ENCODE measurements around the gene RTP5. TPM values are rescaled to one million over a fixed set of nuclear protein-coding genes. Genes with fewer than 3 reads are reported as not detected.

The RTP5 gene
- total RNA-seq, 3 donors from 2014 or later: 0.15 TPM; not detected in 2

DNA sequence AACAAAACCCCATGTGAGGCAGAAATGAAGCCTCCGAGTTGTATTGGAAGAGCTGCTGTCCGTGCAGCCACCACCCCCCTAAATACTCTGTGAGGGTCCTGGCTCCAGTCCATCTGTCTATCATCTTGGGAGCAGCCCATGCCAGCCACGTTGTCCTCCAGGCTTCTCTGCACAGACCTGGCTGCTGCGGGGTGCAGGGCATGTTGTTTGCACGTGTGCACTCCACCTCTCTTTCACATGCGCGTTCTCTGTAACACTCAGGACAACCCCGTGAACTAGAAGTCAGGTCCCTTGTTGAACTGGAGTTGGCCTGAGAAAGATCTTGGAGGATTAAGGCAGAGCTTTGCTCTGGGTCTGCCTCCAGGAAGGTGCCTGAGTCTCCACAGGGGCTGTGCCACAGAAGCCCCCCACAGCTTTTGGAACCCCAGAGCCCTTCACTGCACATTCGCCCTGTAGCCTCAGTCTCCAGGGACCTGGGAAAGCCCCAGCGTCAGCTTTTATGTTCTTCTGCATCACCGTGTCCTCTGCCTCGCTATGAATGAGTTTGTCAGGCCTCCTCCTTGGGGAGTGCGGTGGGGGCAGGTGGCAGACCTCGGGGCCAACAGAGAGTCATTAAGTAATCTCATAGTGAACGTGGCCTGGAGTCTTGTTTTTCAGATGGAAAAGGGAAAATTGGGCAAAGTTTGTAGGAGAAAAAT is 16.6 kb downstream of the RTP5 start:
- H3K27ac ChIP-seq: no peak overlapping the region
- no peak for DNase-seq (ENCODE audit: low spot score in 2 of 2)
- H3K36me3 ChIP-seq: no peaks in the 10 kb centered on the region
- H3K4me1 ChIP-seq: peaks cover 0 to 3% of the 10 kb centered on the region in 2 donors
- intact Hi-C loops (cut with DNase I; ENCODE audit: low total_unique reads): no loop called here
- no peak for TF ChIP-seq CTCF (IDR thresholded peaks at IDR 0.05)
- no peak for TF ChIP-seq POLR2AphosphoS5 (IDR thresholded peaks at IDR 0.05)
- TF ChIP-seq POLR2A (IDR thresholded peaks at IDR 0.05): no peak
- no peaks in the 10 kb centered on the region for H3K9me3 ChIP-seq
- no peaks in the 10 kb centered on the region for H3K27me3 ChIP-seq
- no peak overlapping the region for H3K4me3 ChIP-seq

DNA sequence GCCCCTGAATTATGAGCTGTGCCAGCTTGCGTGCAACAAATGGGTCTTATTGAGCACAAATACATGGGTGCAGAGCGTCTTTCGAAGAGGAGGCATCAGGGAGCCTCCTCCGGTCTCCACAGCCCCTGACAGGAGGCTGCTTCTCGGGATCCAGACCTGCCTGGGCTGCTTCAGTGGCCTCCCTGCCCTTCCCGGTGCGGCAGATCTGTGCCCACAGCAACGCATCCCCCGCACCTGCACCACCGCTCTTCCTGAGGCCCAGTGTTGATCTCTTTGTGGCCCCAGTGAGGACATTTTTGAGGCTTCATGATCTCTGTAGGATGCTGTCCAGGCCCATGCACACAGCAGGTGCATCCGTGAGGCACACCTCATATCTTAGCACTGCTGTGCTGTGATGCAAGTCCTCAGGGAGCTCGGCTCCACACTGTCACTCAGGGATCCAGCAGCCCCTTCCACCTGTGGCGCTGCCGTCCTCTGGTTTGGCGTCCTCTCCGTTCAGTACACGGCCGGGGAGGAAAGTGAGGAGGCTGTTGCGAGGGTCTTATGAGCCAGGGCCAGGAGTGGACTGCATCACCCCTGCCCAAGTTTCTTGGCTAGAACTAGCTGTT is 17.4 kb downstream of the RTP5 start:
- TF ChIP-seq CTCF (IDR thresholded peaks at IDR 0.05) (no peak), POLR2A (IDR thresholded peaks at IDR 0.05) (no peak), POLR2AphosphoS5 (IDR thresholded peaks at IDR 0.05) (no peak)
- Histone ChIP-seq H3K27ac (no peak overlapping the region), H3K4me3 (no peak overlapping the region), H3K36me3 (no peaks in the 10 kb centered on the region), H3K9me3 (no peaks in the 10 kb centered on the region), H3K4me1 (peaks cover 0 to 4% of the 10 kb centered on the region in 2 donors), H3K27me3 (no peaks in the 10 kb centered on the region)
- intact Hi-C loops (cut with DNase I; ENCODE audit: low total_unique reads): no loop called here
- no peak for DNase-seq (ENCODE audit: low spot score in 2 of 2)

DNA sequence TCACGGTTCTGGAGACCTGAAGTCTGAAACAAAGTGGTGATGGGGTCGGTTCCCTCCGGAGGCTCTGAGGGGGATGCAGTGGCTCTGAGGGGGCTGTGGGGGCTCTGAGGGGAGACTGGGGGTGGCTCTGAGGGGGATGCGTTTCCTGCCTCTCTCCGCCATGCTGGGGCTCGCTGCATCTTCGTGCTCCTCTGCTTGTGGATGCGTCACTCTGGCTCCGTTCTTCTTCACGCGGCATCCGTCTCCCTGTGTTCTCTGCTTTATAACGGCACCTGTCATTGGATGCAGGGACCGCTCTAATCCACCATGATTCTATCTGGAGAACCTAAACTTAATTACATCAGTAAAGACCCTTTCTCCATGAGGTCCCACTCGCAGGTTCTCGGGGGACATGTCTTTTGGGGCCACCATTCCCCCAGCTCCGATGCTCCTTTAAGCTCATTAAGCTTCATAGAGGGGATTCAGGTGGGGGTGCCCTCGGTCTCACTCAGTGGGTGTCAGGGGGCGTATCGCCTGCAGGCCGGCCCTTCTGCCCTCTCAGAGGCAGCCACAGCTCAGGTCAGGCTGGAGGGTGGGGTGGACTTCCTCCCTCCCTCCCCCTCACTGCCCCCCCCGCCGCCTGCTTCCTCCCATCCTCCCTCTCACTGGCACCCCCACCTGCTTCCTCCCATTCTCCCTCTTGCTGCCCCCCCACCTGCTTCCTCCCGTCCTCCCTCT is 18.4 kb downstream of the RTP5 start:
- DNase-seq (ENCODE audit: low spot score in 2 of 2): no peak
- Histone ChIP-seq H3K36me3 (no peaks in the 10 kb centered on the region), H3K4me3 (no peak overlapping the region), H3K9me3 (no peaks in the 10 kb centered on the region), H3K27ac (no peak overlapping the region), H3K27me3 (no peaks in the 10 kb centered on the region), H3K4me1 (peaks cover 3 to 10% of the 10 kb centered on the region in 2 donors)
- TF ChIP-seq CTCF (IDR thresholded peaks at IDR 0.05): no peak
- TF ChIP-seq POLR2A (IDR thresholded peaks at IDR 0.05): no peak
- no peak for TF ChIP-seq POLR2AphosphoS5 (IDR thresholded peaks at IDR 0.05)
- intact Hi-C loops (cut with DNase I; ENCODE audit: low total_unique reads): no loop called here

GRCh38 chr2:241888641-241889040 is 19.1 kb downstream of the RTP5 start:
- Histone ChIP-seq H3K9me3 (no peaks in the 10 kb centered on the region), H3K36me3 (no peaks in the 10 kb centered on the region), H3K27me3 (no peaks in the 10 kb centered on the region), H3K4me1 (peaks cover 3 to 13% of the 10 kb centered on the region in 2 donors), H3K27ac (no peak overlapping the region), H3K4me3 (no peak overlapping the region)
- intact Hi-C loops (cut with DNase I; ENCODE audit: low total_unique reads): no loop called here
- no peak for TF ChIP-seq POLR2AphosphoS5 (IDR thresholded peaks at IDR 0.05)
- TF ChIP-seq POLR2A (IDR thresholded peaks at IDR 0.05): no peak
- no peak for TF ChIP-seq CTCF (IDR thresholded peaks at IDR 0.05)
- DNase-seq (ENCODE audit: low spot score in 2 of 2): no peak

All from breast epithelium (tissue), 4 donors.